Activated CD8-positive, alpha-beta memory T cell treated with anti-CD3 and anti-CD28 coated beads, Interleukin-2, amount 50 U/mL, for 4 hours (primary cell): Measurements from ENCODE around the gene ADAMTS17.
A peak's percentile ranks its signal among the peaks of the same experiment; 100 is the strongest.

Source experiments
- DNase-seq: peaks from one replicate; pipeline ENCODE4 v3.0.0-alpha.2; 2020

The ADAMTS17 gene

GRCh38 chr15:99926532-99926931 is 415.2 kb downstream of the ADAMTS17 start:
- peak; percentile 34 for DNase-seq

GRCh38 chr15:99925661-99926461 is 415.9 kb downstream of the ADAMTS17 start:
- DNase-seq, result peak; percentile 77

DNA sequence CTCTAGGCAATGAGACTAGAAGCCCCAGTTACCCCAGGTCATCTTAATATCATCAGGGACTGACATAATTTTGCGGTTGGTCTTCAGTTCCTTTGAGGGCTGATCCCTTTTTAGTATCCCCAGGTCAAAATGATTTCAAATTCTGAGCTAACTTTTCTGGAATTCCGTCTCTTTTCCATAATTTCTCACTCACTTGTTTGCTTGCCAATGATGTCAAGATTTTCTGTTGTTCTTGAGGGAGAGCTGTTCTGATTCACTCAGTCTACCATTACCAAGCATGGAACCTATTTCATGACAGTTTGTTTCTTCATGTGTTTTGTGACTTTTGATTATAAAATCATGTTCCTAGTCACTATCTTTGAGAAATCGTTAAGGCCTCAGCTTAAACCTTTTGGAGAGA is 418.1 kb downstream of the ADAMTS17 start:
- no peak for DNase-seq
